ENCODE data around the gene WARS2. TPM values are rescaled to one million over a fixed set of nuclear protein-coding genes. Genes with fewer than 3 reads are reported as not detected.

Gene WARS2
- total RNA-seq = 10 to 100 TPM in 3 of 4 donors, 1 to 10 TPM in 1; 7.7 to 10.8 (median 10.6) TPM
- 1 to 10 TPM; 3.4 to 7.8 (median 3.6) TPM for polyA plus RNA-seq
- long read RNA-seq, donor 1, partial matches to known transcripts = 0 of 6 reads
- long read RNA-seq, donor 1, other reads (novel, unspliced or antisense) = 2 of 6 reads
- long read RNA-seq, donor 2, transcript WARS2-201 (6 exons, 2,800 nt) = major isoform, 11 of 14 reads
- long read RNA-seq, donor 2, partial matches to known transcripts = 1 of 14 reads
- long read RNA-seq, donor 2, other reads (novel, unspliced or antisense) = 2 of 14 reads

DNA sequence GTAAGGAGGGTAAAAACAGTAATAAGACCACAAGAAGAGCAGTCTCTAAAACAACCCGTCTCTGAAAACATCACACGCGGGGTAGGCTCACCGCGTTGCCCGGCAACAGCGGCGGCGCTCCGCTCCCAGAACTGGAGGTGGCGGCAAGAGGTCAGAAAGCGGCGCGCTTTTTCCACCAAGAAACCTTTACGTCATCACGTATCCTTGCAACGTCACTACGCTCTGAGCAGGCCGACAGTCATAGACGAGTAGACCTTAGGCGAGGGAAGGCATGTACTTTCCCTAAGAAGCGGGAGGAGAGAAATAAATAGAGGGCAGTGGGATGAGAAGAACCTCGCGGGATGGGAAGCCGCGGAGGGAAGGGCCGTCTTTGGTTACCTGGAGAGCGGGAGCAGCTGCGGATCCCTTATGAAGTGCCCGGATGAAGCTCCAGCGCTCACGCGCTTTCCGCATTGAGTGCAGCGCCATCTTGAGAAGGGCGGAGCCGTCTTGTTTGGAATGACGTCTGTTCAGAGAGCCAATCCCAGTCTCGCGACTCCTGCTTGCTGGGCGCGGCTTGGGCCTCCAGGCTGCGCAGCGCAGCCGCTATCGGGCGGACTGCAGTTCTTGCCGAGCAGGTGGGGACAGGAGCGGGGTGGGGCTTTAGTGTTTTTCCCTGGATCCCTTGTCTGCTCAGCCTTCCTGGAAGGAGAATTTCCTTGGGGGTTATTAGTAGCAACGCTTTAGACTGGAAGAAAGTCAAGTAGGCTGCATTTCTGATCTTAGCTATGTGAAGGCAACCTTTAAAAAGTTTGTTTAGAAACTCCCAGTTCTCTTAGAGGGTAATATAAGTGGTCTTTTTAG lies at the start of gene WARS2:
WARS2 (minus strand) TSS at position 477 of the 843 bp plus-strand sequence; CDS start at position 468, 9 bp downstream.
- TF ChIP-seq, protein P1, sequence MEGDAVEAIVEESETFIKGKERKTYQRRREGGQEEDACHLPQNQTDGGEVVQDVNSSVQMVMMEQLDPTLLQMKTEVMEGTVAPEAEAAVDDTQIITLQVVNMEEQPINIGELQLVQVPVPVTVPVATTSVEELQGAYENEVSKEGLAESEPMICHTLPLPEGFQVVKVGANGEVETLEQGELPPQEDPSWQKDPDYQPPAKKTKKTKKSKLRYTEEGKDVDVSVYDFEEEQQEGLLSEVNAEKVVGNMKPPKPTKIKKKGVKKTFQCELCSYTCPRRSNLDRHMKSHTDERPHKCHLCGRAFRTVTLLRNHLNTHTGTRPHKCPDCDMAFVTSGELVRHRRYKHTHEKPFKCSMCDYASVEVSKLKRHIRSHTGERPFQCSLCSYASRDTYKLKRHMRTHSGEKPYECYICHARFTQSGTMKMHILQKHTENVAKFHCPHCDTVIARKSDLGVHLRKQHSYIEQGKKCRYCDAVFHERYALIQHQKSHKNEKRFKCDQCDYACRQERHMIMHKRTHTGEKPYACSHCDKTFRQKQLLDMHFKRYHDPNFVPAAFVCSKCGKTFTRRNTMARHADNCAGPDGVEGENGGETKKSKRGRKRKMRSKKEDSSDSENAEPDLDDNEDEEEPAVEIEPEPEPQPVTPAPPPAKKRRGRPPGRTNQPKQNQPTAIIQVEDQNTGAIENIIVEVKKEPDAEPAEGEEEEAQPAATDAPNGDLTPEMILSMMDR (IDR thresholded peaks at IDR 0.05) = peak; percentile 5
- Histone ChIP-seq H3K27me3 (ENCODE audit: insufficient read depth in 3 of 3, low read length in 2 of 3) (no peaks in the 10 kb centered on the region), H3K36me3 (ENCODE audit: insufficient read depth in 1 of 2, low read depth in 1 of 2) (peaks cover 0 to 5% of the 10 kb centered on the region in 2 donors), H3K9me3 (no peaks in the 10 kb centered on the region), H3K27ac (peak within 1 kb of the TSS; percentile 99), H3K4me3 (peak within 1 kb of the TSS; percentile 78), H3K4me1 (peaks cover 31% of the 10 kb centered on the region)
- intact Hi-C loops (cut with DNase I) = no loop called here
- ATAC-seq = peak; percentile 99
- 0 to 1% (median 0%) methylated on average over 50 of the region's 50 CpGs for WGBS, 3 donors
- peak; percentile 94 to 97 for DNase-seq

DNA sequence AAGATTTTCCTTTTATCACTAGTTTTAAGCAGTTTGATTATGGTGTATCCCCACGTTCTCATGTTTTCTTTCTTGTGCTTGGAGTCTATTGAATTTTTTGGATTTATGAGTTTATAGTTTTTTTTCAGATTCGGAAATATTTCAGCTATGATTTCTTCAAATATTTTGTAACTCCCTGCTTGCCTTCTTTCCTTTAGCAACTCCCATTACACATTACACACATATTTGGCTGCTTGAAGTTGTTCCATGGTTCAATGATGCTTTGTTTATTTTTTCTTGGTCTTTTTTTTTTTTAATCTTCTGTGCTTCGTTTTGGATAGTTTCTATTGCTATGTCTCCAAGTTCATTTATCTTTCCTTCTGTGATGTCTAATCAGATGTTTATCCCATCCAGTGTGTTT lies 48.5 kb upstream of the WARS2 start:
- Histone ChIP-seq H3K4me1 (no peaks in the 10 kb centered on the region), H3K4me3 (no peak overlapping the region), H3K27me3 (ENCODE audit: insufficient read depth in 3 of 3, low read length in 2 of 3) (no peaks in the 10 kb centered on the region), H3K9me3 (no peaks in the 10 kb centered on the region), H3K27ac (no peak overlapping the region), H3K36me3 (ENCODE audit: insufficient read depth in 1 of 2, low read depth in 1 of 2) (no peaks in the 10 kb centered on the region)
- TF ChIP-seq, protein P1 (IDR thresholded peaks at IDR 0.05) = no peak
- WGBS, 3 donors = 53 to 66% (median 63%) methylated on average over 3 of the region's 3 CpGs
- ATAC-seq = no peak
- intact Hi-C loops (cut with DNase I) = no loop called here
- DNase-seq = no peak

DNA sequence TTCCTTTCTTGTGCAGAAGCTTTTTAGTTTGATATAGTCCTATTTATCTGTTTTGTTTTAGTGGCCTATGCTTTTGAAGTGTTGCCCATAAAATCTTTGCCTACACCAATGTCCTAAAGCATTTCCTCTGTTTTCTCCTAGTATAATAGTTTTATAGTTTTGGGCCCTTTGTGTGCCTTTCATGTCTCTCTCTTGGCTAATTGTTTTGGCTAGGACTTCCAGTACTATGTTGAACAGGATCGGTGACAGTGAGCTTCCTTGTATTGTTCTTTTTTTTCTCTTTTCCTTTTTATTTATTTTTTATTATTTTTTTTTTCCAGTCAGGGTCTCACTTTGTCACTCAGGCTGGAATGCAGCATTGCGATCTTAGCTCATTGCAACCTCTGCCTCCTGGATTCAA lies 47.0 kb upstream of the WARS2 start:
- H3K27me3 ChIP-seq (ENCODE audit: insufficient read depth in 3 of 3, low read length in 2 of 3) = no peaks in the 10 kb centered on the region
- intact Hi-C loops (cut with DNase I) = no loop called here
- WGBS, 3 donors = 69 to 83% (median 76%) methylated on average over 2 of the region's 2 CpGs
- TF ChIP-seq, protein P1 (IDR thresholded peaks at IDR 0.05) = no peak
- H3K36me3 ChIP-seq (ENCODE audit: insufficient read depth in 1 of 2, low read depth in 1 of 2) = no peaks in the 10 kb centered on the region
- no peaks in the 10 kb centered on the region for H3K4me1 ChIP-seq
- ATAC-seq = no peak
- DNase-seq = no peak
- H3K27ac ChIP-seq = no peak overlapping the region
- H3K4me3 ChIP-seq = no peak overlapping the region
- no peaks in the 10 kb centered on the region for H3K9me3 ChIP-seq

GRCh38 chr1:119186471-119186870 lies 46.0 kb upstream of the WARS2 start:
- 95 to 99% (median 97%) methylated on average over 2 of the region's 2 CpGs for WGBS, 3 donors
- DNase-seq (no peak), ATAC-seq (no peak)
- TF ChIP-seq, protein P1 (IDR thresholded peaks at IDR 0.05) = no peak
- Histone ChIP-seq H3K27me3 (ENCODE audit: insufficient read depth in 3 of 3, low read length in 2 of 3) (no peaks in the 10 kb centered on the region), H3K36me3 (ENCODE audit: insufficient read depth in 1 of 2, low read depth in 1 of 2) (no peaks in the 10 kb centered on the region), H3K27ac (no peak overlapping the region), H3K4me1 (no peaks in the 10 kb centered on the region), H3K9me3 (no peaks in the 10 kb centered on the region), H3K4me3 (no peak overlapping the region)
- intact Hi-C loops (cut with DNase I) = no loop called here
